Middle frontal gyrus (tissue), 1 donor: Measurements from ENCODE around the gene ZBTB22.
"Not testable (repeated sequence)": the region's sequence is repeated elsewhere in the genome, so short reads cannot be mapped to it uniquely, and the experiment has no call there.

Experiments used
- DNase-seq: peaks from one replicate; pipeline ENCODE4 v3.0.0-alpha.2; 2015; ENCODE audit warnings: low spot score; ENCODE audit errors: extremely low spot score

The ZBTB22 gene, protein sequence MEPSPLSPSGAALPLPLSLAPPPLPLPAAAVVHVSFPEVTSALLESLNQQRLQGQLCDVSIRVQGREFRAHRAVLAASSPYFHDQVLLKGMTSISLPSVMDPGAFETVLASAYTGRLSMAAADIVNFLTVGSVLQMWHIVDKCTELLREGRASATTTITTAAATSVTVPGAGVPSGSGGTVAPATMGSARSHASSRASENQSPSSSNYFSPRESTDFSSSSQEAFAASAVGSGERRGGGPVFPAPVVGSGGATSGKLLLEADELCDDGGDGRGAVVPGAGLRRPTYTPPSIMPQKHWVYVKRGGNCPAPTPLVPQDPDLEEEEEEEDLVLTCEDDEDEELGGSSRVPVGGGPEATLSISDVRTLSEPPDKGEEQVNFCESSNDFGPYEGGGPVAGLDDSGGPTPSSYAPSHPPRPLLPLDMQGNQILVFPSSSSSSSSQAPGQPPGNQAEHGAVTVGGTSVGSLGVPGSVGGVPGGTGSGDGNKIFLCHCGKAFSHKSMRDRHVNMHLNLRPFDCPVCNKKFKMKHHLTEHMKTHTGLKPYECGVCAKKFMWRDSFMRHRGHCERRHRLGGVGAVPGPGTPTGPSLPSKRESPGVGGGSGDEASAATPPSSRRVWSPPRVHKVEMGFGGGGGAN

GRCh38 chr6:33317669-33318425 is at the start of gene ZBTB22:
Gene ZBTB22 (minus strand): TSS chr6:33317744. CDS start chr6:33316916, 828 bp downstream.
- DNase-seq: peak; percentile 92

DNA sequence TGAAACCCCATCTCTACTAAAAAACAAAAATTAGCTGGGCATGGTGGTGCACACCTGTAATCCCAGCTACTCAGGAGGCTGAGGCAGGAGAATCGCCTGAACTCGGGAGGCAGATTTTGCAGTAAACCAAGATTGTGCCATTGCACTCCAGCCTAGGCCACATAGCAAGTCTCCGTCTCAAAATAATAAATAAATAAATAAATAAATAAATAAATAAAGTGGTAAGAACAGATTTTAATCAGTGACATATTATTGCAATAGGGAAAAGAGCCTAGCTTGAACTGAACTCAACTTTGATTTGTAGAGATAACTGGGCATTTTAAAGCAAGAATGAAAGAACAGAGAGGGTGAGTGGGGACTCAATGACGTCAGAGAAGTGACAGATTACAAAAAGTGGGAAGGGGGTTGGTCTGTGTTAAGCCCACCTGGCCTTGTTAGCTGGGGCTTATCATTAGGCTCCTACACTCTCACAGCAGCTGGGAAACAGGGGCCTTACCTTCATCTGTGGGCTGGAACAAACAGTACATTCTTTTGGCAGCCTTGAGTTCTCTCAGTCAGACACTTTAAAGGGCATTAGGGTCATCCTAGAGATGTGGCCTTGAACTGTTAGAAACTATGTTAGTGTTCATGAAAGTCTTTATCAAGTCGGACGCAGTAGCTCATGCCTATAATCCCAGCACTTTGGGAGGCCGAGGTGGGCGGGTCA is 49.6 kb upstream of the ZBTB22 start:
- DNase-seq: no peak

DNA sequence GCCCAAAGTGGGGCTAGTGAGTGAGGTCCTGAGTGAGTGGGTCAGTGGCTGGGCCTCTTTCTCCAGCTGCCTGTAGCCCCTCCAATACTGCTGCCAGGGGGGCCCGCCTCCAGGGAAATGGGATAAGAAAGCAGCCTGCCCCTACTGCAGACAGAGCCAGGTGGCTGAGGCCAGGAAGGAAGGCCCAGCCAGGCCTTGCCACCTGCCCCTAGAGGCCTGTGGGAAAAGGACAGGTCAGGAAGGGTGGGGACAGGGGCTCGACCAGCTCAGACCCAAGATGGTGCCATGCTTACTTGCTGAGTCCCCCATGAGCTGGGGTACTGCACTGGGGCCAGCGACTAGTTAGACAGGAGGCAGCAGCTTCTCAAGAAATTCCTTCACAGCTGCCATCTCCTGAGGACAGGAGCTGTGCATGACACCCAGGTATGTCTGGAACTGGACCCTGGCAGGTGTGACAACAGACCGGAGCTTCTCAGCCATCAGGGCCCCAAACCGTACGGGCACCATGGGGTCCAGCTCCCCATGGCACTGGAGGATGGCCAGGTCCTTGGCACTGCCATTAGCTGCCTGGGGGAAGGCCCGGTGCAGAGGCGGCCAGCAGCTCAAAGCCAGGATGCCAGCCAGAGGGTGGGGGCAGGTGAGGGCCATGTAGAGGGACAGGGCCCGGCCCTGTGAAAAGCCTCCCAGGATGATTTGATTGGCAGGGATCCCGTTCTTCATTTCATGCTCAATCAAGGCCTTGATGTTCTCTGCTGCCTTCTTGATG is 47.8 kb upstream of the ZBTB22 start:
- not testable (repeated sequence) for DNase-seq

- DNase-seq: not testable (repeated sequence)
Observed at GRCh38 chr6:33364475-33365205, 47.1 kb upstream of the ZBTB22 start.

DNA sequence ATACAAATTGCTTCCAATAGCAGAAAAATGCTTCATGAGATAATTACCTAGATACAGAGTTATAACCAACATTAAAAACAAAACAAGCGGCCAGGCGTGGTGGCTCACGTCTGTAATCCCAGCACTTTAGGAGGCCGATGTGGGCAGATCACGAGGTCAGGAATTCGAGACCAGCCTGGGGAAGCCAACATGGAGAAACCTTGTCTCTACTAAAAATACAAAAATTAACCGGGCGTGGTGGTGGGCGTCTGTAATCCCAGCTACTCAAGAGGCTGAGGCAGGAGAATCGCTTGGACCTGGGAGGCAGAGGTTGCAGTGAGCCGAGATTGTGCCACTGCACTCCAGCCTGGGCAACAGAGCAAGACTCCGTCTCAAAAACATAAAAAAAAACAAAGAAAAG is 45.9 kb upstream of the ZBTB22 start:
- DNase-seq: not testable (repeated sequence)

- DNase-seq: no peak
Observed at GRCh38 chr6:33359331-33359730, 41.8 kb upstream of the ZBTB22 start.

- not testable (repeated sequence) for DNase-seq
Observed at GRCh38 chr6:33357160-33357871, 39.8 kb upstream of the ZBTB22 start.

GRCh38 chr6:33356295-33356694 is 38.8 kb upstream of the ZBTB22 start:
- no peak for DNase-seq

DNA sequence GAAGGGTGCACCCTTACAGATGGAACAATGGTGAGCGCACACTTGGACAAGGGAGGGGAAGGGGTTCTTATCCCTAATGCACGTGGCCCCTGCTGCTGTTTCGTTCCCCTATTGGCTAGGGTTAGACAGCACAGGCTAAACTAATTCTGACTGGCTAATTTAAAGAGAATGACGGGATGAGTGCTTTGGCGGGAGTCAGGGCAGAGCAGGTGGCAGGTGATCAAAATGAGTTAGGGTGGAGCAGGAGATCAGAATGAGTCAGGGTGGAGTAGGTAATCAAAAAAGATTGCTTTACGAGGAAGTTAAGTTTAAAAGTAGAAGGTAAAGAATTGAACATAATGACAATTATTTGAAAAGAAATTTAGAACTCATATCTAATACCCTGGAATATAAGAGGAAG is 38.3 kb upstream of the ZBTB22 start:
- not testable (repeated sequence) for DNase-seq

- DNase-seq: no peak
Observed at GRCh38 chr6:33347816-33348215, 30.3 kb upstream of the ZBTB22 start.

DNA sequence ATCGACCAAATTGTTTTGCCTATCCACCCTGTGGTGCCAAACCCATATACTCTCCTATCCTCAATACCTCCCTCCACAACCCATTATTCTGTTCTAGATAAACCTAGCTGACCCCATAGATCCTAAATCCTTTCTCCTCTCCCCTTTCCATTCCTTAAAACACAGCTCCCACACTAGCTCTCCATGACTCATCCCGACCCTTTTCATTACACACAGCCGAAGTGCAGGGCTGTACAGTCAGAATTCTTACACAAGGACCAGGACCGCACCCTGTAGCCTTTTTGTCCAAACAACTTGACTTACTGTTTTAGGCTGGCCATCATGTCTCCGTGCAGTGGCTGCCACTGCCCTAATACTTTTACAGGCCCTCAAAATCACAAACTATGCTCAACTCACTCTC is 29.4 kb upstream of the ZBTB22 start:
- not testable (repeated sequence) for DNase-seq

- DNase-seq: no peak
Observed at GRCh38 chr6:33344701-33345697, 27.5 kb upstream of the ZBTB22 start.

GRCh38 chr6:33343953-33344611 is 26.5 kb upstream of the ZBTB22 start:
- no peak for DNase-seq

DNA sequence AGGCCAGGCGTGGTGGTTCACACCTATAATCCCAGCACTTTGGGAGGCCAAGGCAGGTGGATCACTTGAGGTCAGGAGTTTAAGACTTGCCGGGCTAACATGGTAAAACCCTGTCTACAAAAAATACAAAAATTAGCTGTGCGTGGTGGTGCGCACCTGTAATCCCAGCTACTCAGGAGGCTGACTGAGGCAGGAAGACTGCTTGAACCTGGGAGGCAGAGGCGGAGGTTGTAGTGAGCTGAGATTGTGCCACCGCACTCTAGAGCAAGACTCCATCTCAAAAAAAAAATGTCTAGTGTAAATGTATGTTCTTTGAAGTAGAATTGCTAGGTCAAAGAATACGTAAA is 26.0 kb upstream of the ZBTB22 start:
- DNase-seq: not testable (repeated sequence)

GRCh38 chr6:33339193-33339592 is 21.6 kb upstream of the ZBTB22 start:
- DNase-seq: no peak

GRCh38 chr6:33336495-33336894 is 19.0 kb upstream of the ZBTB22 start:
- DNase-seq: no peak

- DNase-seq: no peak
Observed at GRCh38 chr6:33335916-33336315, 18.4 kb upstream of the ZBTB22 start.

DNA sequence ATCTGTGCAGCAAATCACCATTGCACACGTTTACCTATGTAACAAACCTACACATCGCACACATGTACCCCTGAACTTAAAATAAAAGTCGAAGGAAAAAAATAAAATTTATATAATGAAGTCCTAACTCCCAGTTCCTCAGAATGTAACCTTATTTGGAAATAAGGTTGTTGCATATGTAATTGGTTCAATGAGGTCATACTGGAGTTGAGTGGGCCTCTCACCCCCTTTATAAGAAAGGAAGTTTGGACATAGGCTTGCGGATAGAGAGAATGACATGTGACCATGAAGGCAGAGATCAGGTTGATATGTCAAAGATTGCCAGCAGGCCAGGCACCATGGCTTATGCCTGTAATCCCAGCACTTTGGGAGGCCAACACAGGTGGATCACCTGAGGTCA is 16.1 kb upstream of the ZBTB22 start:
- no peak for DNase-seq
